Testis (tissue), 3 donors: ENCODE measurements around the gene PPP6R3. TPM values are rescaled to one million over a fixed set of nuclear protein-coding genes. Genes with fewer than 3 reads are reported as not detected.
A peak's percentile ranks its signal among the peaks of the same experiment; 100 is the strongest.
"Not testable (repeated sequence)": the region's sequence is repeated elsewhere in the genome, so short reads cannot be mapped to it uniquely, and the experiment has no call there.

ENCODE experiments used
- DNase-seq: peaks from one replicate; pipeline ENCODE4 v3.0.0-alpha.2; 2019
- H3K27ac ChIP-seq, 2 donors: fragments of 200-600 bp; sonication (generic); one replicate each; pipeline ENCODE4 v1.5.1; 2019
- H3K27me3 ChIP-seq: fragments of 200-600 bp; sonication (generic); one replicate; pipeline ENCODE4 v1.5.1; 2019
- H3K36me3 ChIP-seq: fragments of 200-600 bp; sonication (generic); one replicate; pipeline ENCODE4 v1.5.1; 2017; ENCODE audit warnings: low read depth; ENCODE audit errors: missing control alignments
- H3K4me1 ChIP-seq: fragments of 200-600 bp; sonication (generic); one replicate; pipeline ENCODE4 v1.5.1; 2019
- H3K4me3 ChIP-seq, 2 donors: fragments of 200-600 bp; sonication (generic); one replicate each; pipeline ENCODE4 v1.5.1; 2017 to 2019
- H3K9me3 ChIP-seq: fragments of 200-600 bp; sonication (generic); one replicate; pipeline ENCODE4 v1.5.1; 2017
- POLR2A ChIP-seq: fragments of 450-650 bp; IDR thresholded peaks from one replicate; pipeline ENCODE4 v1.6.1; 2017; ENCODE audit warnings: antibody characterized with exemption, mild to moderate bottlenecking, moderate library complexity
- WGBS, 2 donors: methylation state at CpG; one replicate each; pipeline ENCODE4 v1.1.5; 2018; 5-methylcytosine and 5-hydroxymethylcytosine counted together
- intact Hi-C: fragments of 100-400 bp; cut with DNase I; formaldehyde crosslinking; loops from one replicate; pipeline ENCODE4 v1.15.1; 2023; ENCODE audit warnings: low total_unique reads
- polyA plus RNA-seq: library from polyadenylated mRNA; stranded (reverse); fragments of 350-450 nt; fragmentation: Illumina TruSeq; extraction: RNeasy Lipid Tissue Mini Kit (QIAGEN cat#74804); gene quantifications from one replicate; pipeline ENCODE4 v1.2.3, GENCODE V29; 2014; ENCODE audit warnings: low read depth, low replicate concordance; ENCODE audit not compliant: insufficient read depth
- total RNA-seq, 2 donors: library from RNA; depleted of rRNA; stranded (reverse); fragments of >200 nt; gene quantifications; one replicate each; pipeline ENCODE4 v1.2.3, GENCODE V29; 2016
- TF ChIP-seq, protein P1 (sequence below), 3 experiments: fragments of 450-650 bp in 2 of 3; fragments of 200-600 bp in 1 of 3; sonication (generic) in 1 of 3; IDR thresholded peaks; one replicate each; pipeline ENCODE4 v1.5.1; 2016 to 2019; ENCODE audit warnings: antibody characterized with exemption in 3 of 3, mild to moderate bottlenecking in 2 of 3, moderate library complexity in 1 of 3

The PPP6R3 gene
- total and polyA plus RNA-seq, 3 donors from 2014 or later: 88.5 to 190 (median 188) TPM

DNA sequence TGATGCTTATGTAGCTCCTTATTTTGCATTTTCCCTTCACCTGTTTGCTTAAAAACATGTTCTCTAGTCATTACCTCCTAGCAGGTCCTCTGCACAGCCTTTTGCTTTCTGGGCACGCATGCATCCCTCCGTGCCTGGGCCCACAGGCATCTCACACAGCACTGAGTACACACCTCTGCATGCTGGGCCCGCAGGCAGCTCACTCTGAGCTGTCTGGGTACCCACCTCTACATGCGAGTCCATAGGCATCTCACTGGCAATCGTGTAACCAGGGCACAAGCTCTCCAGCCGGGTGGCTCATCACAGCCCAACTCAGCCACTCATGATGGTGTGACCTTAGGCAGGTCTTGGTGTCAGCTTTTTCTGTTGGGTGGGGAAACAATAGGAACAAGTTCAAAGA, 155.1 kb downstream of the PPP6R3 start:
- intact Hi-C loops: no loop called here
- no peak overlapping the region for H3K4me3 ChIP-seq
- H3K9me3 ChIP-seq: no peaks in the 10 kb centered on the region
- no peak overlapping the region for H3K27ac ChIP-seq
- TF ChIP-seq POLR2A: no peak
- TF ChIP-seq, protein P1, sequence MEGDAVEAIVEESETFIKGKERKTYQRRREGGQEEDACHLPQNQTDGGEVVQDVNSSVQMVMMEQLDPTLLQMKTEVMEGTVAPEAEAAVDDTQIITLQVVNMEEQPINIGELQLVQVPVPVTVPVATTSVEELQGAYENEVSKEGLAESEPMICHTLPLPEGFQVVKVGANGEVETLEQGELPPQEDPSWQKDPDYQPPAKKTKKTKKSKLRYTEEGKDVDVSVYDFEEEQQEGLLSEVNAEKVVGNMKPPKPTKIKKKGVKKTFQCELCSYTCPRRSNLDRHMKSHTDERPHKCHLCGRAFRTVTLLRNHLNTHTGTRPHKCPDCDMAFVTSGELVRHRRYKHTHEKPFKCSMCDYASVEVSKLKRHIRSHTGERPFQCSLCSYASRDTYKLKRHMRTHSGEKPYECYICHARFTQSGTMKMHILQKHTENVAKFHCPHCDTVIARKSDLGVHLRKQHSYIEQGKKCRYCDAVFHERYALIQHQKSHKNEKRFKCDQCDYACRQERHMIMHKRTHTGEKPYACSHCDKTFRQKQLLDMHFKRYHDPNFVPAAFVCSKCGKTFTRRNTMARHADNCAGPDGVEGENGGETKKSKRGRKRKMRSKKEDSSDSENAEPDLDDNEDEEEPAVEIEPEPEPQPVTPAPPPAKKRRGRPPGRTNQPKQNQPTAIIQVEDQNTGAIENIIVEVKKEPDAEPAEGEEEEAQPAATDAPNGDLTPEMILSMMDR (IDR thresholded peaks at IDR 0.05): no peak
- no peaks in the 10 kb centered on the region for H3K27me3 ChIP-seq
- no peaks in the 10 kb centered on the region for H3K4me1 ChIP-seq
- H3K36me3 ChIP-seq: no peaks in the 10 kb centered on the region
- DNase-seq: no peak
- WGBS, 2 donors: 92 to 96% methylated on average over 6 of the region's 6 CpGs

DNA sequence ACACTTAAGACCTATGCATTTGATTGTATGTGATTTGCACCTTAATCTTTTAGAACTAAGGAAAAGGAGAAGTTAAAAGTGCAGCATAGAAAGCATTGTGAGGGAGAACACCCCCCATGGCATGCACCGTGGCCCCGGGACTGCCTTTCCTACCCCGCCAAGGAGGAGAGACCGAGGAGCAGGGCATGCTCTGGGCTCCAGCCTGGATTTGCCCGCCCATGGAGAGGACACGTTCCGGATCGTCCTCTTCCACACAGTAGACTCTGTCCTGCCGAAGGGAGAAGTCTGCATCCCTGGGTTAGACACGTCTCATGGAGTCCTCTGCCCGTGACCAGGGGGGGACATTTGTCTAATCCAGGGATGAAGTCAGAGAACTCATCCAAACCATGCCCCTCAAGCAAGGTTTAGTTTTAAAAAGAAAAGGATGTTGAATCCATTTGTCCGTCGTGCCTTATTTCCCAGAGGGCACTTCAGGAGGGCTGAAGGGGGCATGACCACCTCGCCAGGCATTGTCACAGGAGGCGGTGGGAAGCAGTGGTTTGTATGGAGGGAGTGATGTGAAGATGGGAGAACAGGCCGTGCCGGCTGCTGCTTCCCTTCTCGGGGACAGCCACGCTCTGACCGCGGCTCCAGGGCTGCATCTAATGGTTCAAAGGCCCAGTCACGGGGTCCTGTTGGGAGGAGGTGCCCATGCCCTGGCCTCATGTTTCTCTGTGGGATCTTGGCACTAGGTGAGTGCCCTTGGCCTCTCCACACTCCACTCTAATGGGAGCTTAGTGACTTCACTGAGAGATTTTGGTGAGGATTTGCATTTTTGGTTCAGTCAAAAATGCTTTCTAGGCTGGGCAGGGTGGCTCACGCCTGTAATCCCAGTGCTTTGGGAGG, 157.6 kb downstream of the PPP6R3 start:
- no peaks in the 10 kb centered on the region for H3K4me1 ChIP-seq
- no peak for TF ChIP-seq POLR2A
- no peaks in the 10 kb centered on the region for H3K27me3 ChIP-seq
- H3K4me3 ChIP-seq: no peak overlapping the region
- intact Hi-C loops: no loop called here
- DNase-seq: no peak
- H3K27ac ChIP-seq: no peak overlapping the region
- H3K9me3 ChIP-seq: no peaks in the 10 kb centered on the region
- WGBS, 2 donors: 81 to 88% methylated on average over 21 to 23 of the region's 23 CpGs
- no peaks in the 10 kb centered on the region for H3K36me3 ChIP-seq

DNA sequence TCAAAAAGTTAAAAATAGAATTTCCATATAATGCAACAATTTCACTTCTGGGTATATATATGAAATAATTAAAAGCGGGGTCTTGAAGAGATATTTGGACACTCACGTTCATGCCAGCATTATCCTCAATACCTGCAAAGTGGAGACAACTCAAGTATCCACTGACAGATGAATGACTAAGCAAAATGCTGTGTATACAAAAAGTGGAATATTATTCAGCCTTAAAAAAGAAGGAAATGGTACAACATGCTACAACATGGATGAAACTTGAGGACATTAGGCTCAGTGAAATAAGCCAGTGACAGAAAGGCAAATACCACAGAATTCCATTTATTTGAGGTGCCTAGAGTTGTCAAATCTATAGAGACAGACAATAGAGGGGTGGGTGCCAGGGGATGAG, 161.3 kb downstream of the PPP6R3 start:
- intact Hi-C loops: no loop called here
- DNase-seq: no peak
- no peaks in the 10 kb centered on the region for H3K9me3 ChIP-seq
- H3K4me3 ChIP-seq: no peak overlapping the region
- TF ChIP-seq POLR2A: no peak
- TF ChIP-seq, protein P1 (IDR thresholded peaks at IDR 0.05): no peak
- no peaks in the 10 kb centered on the region for H3K36me3 ChIP-seq
- H3K4me1 ChIP-seq: no peaks in the 10 kb centered on the region
- H3K27ac ChIP-seq: no peak overlapping the region
- 88 to 92% methylated on average over 2 of the region's 2 CpGs for WGBS, 2 donors
- no peaks in the 10 kb centered on the region for H3K27me3 ChIP-seq

DNA sequence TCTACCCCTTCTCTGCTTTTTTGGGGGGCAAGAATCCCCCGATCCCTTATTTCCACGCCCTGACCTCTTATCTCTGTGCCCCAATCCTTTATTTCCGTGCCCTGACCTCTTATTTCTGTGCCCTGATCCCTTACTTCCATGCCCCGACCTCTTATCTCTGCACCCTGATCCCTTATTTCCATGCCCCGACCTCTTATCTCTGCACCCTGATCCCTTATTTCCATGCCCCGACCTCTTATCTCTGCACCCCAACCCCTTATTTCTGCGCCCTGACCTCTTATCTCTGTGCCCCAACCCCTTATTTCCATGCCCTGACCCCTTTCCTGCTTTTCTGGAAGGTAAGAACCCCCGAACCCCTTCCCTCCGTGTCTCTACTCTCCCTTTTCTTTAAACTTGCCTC, 163.2 kb downstream of the PPP6R3 start:
- intact Hi-C loops, H3K4me3 ChIP-seq, H3K9me3 ChIP-seq, H3K36me3 ChIP-seq, H3K27me3 ChIP-seq, DNase-seq, H3K4me1 ChIP-seq, H3K27ac ChIP-seq: not testable (repeated sequence)
- 84 to 85% methylated on average over 9 of the region's 9 CpGs for WGBS, 2 donors

DNA sequence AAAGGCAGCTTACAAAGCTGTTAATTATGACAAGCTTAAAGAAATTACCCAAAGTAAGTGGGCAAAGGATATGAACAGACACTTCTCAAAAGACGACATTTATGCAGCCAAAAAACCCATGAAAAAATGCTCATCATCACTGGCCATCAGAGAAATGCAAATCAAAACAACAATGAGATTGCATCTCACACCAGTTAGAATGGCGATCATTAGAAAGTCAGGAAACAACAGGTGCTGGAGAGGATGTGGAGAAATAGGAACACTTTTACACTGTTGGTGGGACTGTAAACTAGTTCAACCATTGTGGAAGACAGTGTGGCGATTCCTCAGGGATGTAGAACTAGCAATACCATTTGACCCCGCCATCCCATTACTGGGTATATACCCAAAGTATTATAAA, 164.5 kb downstream of the PPP6R3 start:
- 92 to 96% methylated on average over 4 of the region's 4 CpGs for WGBS, 2 donors
- H3K36me3 ChIP-seq, H3K9me3 ChIP-seq, H3K4me3 ChIP-seq, H3K4me1 ChIP-seq, H3K27ac ChIP-seq, H3K27me3 ChIP-seq, intact Hi-C loops, DNase-seq: not testable (repeated sequence)

DNA sequence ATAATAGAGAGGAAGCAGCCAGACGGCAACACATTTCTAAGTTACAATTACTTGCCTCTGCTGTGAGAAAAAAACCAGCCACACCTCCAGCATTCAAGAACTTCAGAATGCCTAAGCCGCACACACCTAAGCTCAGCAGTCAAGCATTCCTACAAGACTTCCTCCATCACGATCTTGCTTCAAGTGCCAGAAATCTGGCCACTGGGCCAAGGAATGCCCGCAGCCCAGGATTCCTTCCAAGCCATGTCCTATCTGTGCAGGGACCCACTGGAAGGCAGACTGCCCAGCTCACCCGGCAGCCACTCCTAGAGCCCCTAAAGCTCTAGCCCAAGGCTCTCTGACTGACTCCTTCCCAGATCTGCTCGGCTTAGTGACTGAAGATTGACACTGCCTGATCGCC, 165.7 kb downstream of the PPP6R3 start:
- WGBS, 2 donors: 86 to 95% methylated on average over 7 of the region's 7 CpGs

DNA sequence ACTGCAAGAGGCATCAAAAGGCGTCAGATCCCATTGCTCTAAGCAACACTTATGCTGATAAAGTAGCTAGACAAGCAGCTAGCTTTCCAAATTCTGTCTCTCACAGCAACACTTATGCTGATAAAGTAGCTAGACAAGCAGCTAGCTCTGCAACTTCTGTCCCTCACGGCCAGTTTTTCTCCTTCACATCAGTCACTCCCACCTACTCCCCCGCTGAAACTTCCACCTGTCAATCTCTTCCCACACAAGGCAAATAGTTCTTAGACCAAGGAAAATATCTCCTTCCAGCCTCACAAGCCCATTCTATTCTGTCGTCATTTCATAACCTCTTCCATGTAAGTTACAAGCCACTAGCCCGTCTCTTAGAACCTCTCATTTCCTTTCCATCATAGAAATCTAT, 168.3 kb downstream of the PPP6R3 start:
- H3K27ac ChIP-seq, H3K4me1 ChIP-seq, H3K9me3 ChIP-seq, intact Hi-C loops, H3K36me3 ChIP-seq, H3K4me3 ChIP-seq, H3K27me3 ChIP-seq: not testable (repeated sequence)
- DNase-seq: peak; percentile 76
- WGBS, 2 donors: 67% methylated on average over 3 to 5 of the region's 5 CpGs

More for the DNA sequence above, 165.7 kb downstream of the PPP6R3 start:
- H3K27ac ChIP-seq, DNase-seq, H3K36me3 ChIP-seq, intact Hi-C loops, H3K4me3 ChIP-seq, H3K9me3 ChIP-seq, H3K4me1 ChIP-seq, H3K27me3 ChIP-seq: not testable (repeated sequence)

DNA sequence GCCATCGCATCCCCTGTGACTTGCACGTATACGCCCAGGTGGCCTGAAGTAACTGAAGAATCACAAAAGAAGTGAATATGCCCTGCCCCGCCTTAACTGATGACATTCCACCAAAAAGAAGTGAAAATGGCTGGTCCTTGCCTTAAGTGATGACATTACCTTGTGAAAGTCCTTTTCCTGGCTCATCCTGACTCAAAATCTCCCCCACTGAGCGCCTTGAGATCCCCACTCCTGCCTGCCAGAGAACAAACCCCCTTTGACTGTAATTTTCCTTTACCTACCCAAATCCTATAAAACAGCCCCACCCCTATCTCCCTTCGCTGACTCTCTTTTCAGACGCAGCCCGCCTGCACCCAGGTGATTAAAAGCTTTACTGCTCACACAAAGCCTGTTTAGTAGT, 171.8 kb downstream of the PPP6R3 start:
- H3K9me3 ChIP-seq, intact Hi-C loops, DNase-seq, H3K4me3 ChIP-seq, H3K27me3 ChIP-seq, H3K27ac ChIP-seq, H3K36me3 ChIP-seq, H3K4me1 ChIP-seq: not testable (repeated sequence)
- 90 to 95% methylated on average over 8 of the region's 8 CpGs for WGBS, 2 donors
